GM18507 (cell line): ENCODE measurements around the gene DRAM1.

Experiments used
- DNase-seq: peaks from one replicate; pipeline ENCODE4 v3.0.0; 2011; ENCODE audit warnings: low read depth; ENCODE audit not compliant: insufficient read length; ENCODE audit errors: extremely low spot score
- FAIRE-seq: peaks from 2 replicates; lab custom pipeline; 2011; peaks lifted over from hg19 to GRCh38; lab: Jason Lieb, UNC

Gene DRAM1

DNA sequence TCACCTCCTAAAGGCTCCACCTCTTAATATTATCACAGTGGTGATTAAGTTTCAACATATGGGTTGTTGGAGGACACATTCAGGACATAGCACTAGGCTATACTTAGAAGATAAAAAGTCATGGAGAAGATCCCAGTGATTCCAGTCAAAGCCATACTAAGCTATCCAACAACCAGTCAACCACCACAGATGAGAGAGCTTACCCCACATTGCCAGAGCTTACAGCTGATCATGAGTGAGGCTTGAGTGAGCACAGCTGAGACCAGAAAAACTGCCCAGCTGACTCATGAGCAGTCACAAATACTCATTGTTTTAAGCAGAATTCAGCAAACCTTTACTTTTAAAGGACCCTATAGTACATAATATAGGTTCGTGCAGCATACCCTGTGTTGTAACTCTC lies 85.1 kb downstream of the DRAM1 start:
- FAIRE-seq: no peak
- DNase-seq: no peak

DNA sequence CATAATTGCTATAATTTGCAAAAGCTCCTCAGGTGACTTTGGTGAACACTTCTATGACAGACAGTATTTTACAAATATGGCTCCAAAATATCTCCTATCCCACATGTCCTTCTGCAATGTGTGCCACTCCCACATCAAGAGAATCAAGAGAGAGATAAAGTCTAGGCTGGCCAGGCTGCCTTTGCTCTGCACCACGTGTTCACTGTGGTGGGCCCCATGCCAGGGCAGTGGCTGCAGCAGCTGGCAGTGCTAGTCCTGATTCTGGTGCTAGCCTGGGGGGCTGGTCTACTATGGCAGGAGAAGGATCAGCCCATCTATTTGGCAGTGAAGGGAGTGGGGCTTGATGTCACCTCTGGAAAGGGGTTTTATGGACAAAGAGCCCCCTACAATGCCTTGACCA lies 86.3 kb downstream of the DRAM1 start:
- FAIRE-seq (no peak), DNase-seq (no peak)

DNA sequence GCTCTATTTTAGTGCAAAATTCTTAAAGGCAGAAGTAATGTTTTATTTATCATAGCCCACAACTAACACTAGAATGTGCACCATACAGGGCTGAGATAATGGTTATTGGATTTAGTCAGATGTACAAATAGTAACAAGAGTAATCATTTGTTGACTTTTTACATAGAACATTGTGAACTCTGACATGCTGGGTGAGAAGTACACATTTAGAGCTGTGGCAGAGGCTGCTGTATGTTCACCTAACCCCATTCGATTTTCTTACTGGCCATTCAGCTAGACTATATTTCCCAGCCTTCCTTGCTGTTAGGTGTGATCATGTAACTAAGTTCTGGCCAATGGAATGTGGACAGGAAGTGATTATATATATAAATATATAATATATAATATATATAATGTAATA lies 89.1 kb downstream of the DRAM1 start:
- DNase-seq: no peak
- FAIRE-seq: peak; percentile 53

DNA sequence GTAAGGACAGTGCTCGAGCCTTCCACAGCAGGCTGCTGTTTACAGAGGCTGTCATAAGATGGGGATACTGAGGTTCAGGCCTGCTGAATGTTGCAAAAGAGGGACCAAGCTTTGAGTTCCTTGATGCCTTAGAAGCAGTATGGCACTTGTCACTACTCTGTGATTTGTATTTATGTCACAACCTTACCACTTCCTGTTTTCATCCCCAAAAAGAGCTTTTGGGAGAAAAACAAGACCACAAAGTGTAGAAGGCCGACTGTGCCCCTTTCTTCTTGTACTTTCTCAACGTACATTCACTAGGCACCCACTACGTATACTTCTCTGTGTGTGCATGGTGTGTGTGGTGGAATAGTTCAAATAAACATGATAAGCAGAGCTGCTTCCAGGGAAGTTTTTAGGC lies 90.1 kb downstream of the DRAM1 start:
- FAIRE-seq (peak; percentile 67), DNase-seq (no peak)

DNA sequence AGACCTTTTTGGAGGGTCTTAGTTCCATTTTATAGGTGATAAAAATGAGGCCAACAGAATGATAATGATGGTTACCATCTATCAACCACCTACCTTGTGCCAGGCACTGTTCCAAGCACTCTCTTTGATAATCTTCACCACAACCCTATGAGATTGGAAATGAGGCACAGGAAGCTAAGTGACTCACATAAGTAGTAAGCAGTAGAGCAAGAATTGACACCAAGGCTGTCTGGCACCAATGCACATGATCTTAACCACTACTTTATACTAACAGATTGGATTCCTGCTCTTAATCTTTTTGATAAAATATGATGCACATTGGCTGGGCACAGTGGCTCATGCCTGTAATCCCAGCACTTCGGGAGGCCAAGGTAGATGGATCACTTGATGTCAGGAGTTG lies 91.4 kb downstream of the DRAM1 start:
- no peak for DNase-seq
- FAIRE-seq: no peak
